ENCODE results near the gene MAP2K6. TPM values are rescaled to one million over a fixed set of nuclear protein-coding genes. Genes with fewer than 3 reads are reported as not detected.

The MAP2K6 gene
- total RNA-seq, 1 experiment from 2014 or later: 17.7 TPM

DNA sequence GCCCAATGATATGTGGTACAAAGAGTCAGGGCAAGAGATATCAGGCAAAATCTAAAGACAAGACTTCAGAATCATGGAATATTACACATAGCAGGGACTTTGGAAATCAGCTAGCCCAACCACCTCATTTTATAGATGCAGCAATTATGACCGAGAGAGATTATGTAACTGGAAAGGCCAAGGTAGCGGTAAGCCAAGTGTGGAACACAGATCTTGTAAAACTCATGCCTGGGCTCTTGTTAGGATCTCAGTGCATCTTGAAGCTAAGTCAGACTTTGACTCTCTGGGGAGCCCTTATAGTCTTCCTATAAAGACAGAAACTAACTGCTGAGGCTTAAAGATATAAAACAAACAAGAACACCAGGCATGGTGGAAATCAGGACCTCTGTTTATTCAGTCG lies 18.6 kb downstream of the MAP2K6 start:
- Histone ChIP-seq H2BK12ac (ENCODE audit: insufficient read length, low read depth, low read length) (no peak overlapping the region), H3K9me3 (ENCODE audit: control insufficient read depth, low read depth, low read length) (no peaks in the 10 kb centered on the region), H2AFZ (ENCODE audit: low read length) (no peak overlapping the region), H4K91ac (ENCODE audit: insufficient read length, low read depth, low read length) (no peak overlapping the region), H3K23me2 (ENCODE audit: insufficient read length, low read depth, low read length, poor library complexity, severe bottlenecking) (no peaks in the 10 kb centered on the region), H3K4ac (ENCODE audit: low read depth, low read length) (no peak overlapping the region), H3K79me1 (ENCODE audit: insufficient read depth, low read depth, low read length, poor library complexity, severe bottlenecking) (no peaks in the 10 kb centered on the region), H4K20me1 (ENCODE audit: control insufficient read depth, insufficient read depth, insufficient read length) (no peaks in the 10 kb centered on the region), H3K4me1 (ENCODE audit: insufficient read depth, low read length) (peaks cover 13% of the 10 kb centered on the region; the same call in 1 of the 2 replicates), H3K23ac (ENCODE audit: insufficient read length, low read depth, low read length) (no peak overlapping the region), H3K14ac (ENCODE audit: insufficient read depth, low read length) (no peak overlapping the region), H2BK15ac (ENCODE audit: low read depth, low read length) (no peak overlapping the region), H3K27me3 (ENCODE audit: insufficient read depth, low read length) (no peaks in the 10 kb centered on the region), H3K4me2 (ENCODE audit: insufficient read depth, insufficient read length, low read length) (no peak overlapping the region), H2BK120ac (ENCODE audit: low read depth, low read length, poor library complexity, severe bottlenecking) (no peak overlapping the region), H4K5ac (ENCODE audit: insufficient read length, low read depth, low read length) (no peak overlapping the region), H3K18ac (ENCODE audit: insufficient read length, low read depth, low read length) (no peak overlapping the region), H2AK5ac (ENCODE audit: insufficient read length, low read length) (no peak overlapping the region), H3K9ac (ENCODE audit: extremely low read depth, insufficient read length, low read length) (no peak overlapping the region), H4K8ac (replicated peaks; ENCODE audit: insufficient read length, low read depth, low read length) (no peak overlapping the region), H2BK5ac (ENCODE audit: insufficient read length, low read length) (no peak overlapping the region), H3K27ac (ENCODE audit: insufficient read length, low read depth, low read length) (no peak overlapping the region), H2BK20ac (ENCODE audit: low read depth, low read length, poor library complexity, severe bottlenecking) (no peak overlapping the region), H3K56ac (ENCODE audit: insufficient read length, low read depth, low read length) (no peak overlapping the region), H3T11ph (ENCODE audit: low read length) (no peak overlapping the region), H3K79me2 (ENCODE audit: insufficient read depth, low read length) (no peaks in the 10 kb centered on the region; the same call in 1 of the 2 replicates)
- H3K36me3 Mint-ChIP-seq (ENCODE audit: insufficient read depth in 1 of 3, low read depth in 3 of 3): peaks cover 0 to 2% (median 0%) of the 10 kb centered on the region in 3 experiments; a peak in 1 of 7 replicates
- DNase-seq: no peak
- H3K9me3 Mint-ChIP-seq: no peaks in the 10 kb centered on the region
- no peak overlapping the region for H3K4me3 Mint-ChIP-seq
- no CpG with 5 or more reads among the region's 3 CpGs for WGBS (ENCODE audit: extremely low coverage, insufficient read length, low lambda C conversion rate)
- peaks cover 54 to 70% of the 10 kb centered on the region in 2 experiments for H3K4me1 Mint-ChIP-seq
- TF ChIP-seq, protein P1, sequence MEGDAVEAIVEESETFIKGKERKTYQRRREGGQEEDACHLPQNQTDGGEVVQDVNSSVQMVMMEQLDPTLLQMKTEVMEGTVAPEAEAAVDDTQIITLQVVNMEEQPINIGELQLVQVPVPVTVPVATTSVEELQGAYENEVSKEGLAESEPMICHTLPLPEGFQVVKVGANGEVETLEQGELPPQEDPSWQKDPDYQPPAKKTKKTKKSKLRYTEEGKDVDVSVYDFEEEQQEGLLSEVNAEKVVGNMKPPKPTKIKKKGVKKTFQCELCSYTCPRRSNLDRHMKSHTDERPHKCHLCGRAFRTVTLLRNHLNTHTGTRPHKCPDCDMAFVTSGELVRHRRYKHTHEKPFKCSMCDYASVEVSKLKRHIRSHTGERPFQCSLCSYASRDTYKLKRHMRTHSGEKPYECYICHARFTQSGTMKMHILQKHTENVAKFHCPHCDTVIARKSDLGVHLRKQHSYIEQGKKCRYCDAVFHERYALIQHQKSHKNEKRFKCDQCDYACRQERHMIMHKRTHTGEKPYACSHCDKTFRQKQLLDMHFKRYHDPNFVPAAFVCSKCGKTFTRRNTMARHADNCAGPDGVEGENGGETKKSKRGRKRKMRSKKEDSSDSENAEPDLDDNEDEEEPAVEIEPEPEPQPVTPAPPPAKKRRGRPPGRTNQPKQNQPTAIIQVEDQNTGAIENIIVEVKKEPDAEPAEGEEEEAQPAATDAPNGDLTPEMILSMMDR (conservative IDR thresholded peaks at IDR 0.05): no peak
- no peaks in the 10 kb centered on the region for H3K27me3 Mint-ChIP-seq (ENCODE audit: low read depth)
- H3K27ac Mint-ChIP-seq: peak overlapping the region in 1 of 3 experiments; percentile 9; a peak in 1 of 7 replicates
